Hepatocyte (in vitro differentiated cells): ENCODE measurements around the gene IGSF23. TPM values are rescaled to one million over a fixed set of nuclear protein-coding genes. Genes with fewer than 3 reads are reported as not detected.

Experiments
- DNase-seq: peaks from one replicate; pipeline ENCODE4 v3.0.0-alpha.2; 2016; ENCODE audit warnings: low spot score
- H2AFZ ChIP-seq: fragments of 200-600 bp; sonication (generic); 2 replicates; pipeline ENCODE4 v1.6.0; 2016; ENCODE audit warnings: antibody characterized with exemption, mild to moderate bottlenecking
- H3K27ac ChIP-seq: fragments of 200-600 bp; sonication (generic); 2 replicates; pipeline ENCODE4 v1.5.1; 2016; ENCODE audit warnings: mild to moderate bottlenecking
- H3K27me3 ChIP-seq: fragments of 200-600 bp; sonication (generic); 2 replicates; pipeline ENCODE4 v1.6.1; 2016
- H3K36me3 ChIP-seq: fragments of 200-600 bp; sonication (generic); replicated peaks from 2 replicates; pipeline ENCODE4 v1.5.1; 2016; ENCODE audit warnings: low read depth; ENCODE audit not compliant: insufficient read depth
- H3K4me1 ChIP-seq: fragments of 200-600 bp; sonication (generic); 2 replicates; pipeline ENCODE4 v1.5.1; 2016; ENCODE audit warnings: mild to moderate bottlenecking, moderate library complexity; ENCODE audit not compliant: insufficient read depth
- H3K4me2 ChIP-seq: fragments of 200-600 bp; sonication (generic); 2 replicates; pipeline ENCODE4 v1.6.0; 2016
- H3K4me3 ChIP-seq: fragments of 200-600 bp; sonication (generic); 2 replicates; pipeline ENCODE4 v1.5.1; 2016; ENCODE audit warnings: mild to moderate bottlenecking
- H3K79me2 ChIP-seq: fragments of 200-600 bp; sonication (generic); 2 replicates; pipeline ENCODE4 v1.6.0; 2017; ENCODE audit warnings: mild to moderate bottlenecking
- H3K9me2 ChIP-seq: fragments of 200-600 bp; sonication (generic); replicated peaks from 2 replicates; pipeline ENCODE4 v1.6.0; 2017; ENCODE audit warnings: mild to moderate bottlenecking; ENCODE audit not compliant: insufficient read depth
- H3K9me3 ChIP-seq: fragments of 200-600 bp; sonication (generic); 2 replicates; pipeline ENCODE4 v1.5.1; 2016; ENCODE audit warnings: low read depth, mild to moderate bottlenecking
- H4K20me1 ChIP-seq: fragments of 200-600 bp; sonication (generic); 2 replicates; pipeline ENCODE4 v1.6.0; 2016; ENCODE audit warnings: mild to moderate bottlenecking; ENCODE audit not compliant: insufficient read depth, poor library complexity, severe bottlenecking
- EZH2 ChIP-seq: fragments of 200-600 bp; sonication (generic); IDR thresholded peaks from 2 replicates; pipeline ENCODE4 v1.6.1; 2016; ENCODE audit warnings: antibody characterized with exemption, mild to moderate bottlenecking, borderline replicate concordance
- EZH2phosphoT487 ChIP-seq: fragments of 200-600 bp; sonication (generic); IDR thresholded peaks from one replicate; pipeline ENCODE4 v1.6.1; 2018; ENCODE audit warnings: antibody characterized with exemption, mild to moderate bottlenecking, low read depth, moderate library complexity; ENCODE audit not compliant: unreplicated experiment, severe bottlenecking
- WGBS: methylation state at CpG from one replicate; pipeline ENCODE4 v1.1.6; 2016; ENCODE audit warnings: low lambda C conversion rate; ENCODE audit errors: missing lambda C conversion rate; 5-methylcytosine and 5-hydroxymethylcytosine counted together
- polyA plus RNA-seq: library from polyadenylated mRNA; unstranded; fragments of >200 nt; fragmentation: Nextera tagmentation; extraction: Ambion mirVana; gene quantifications from 2 replicates; pipeline ENCODE4 v1.2.1, GENCODE V29; 2016
- total RNA-seq: library from RNA; depleted of rRNA; stranded (reverse); fragments of >200 nt; gene quantifications from 2 replicates; pipeline ENCODE4 v1.2.3, GENCODE V29; 2014
- TF ChIP-seq, protein P1 (sequence below): fragments of 200-600 bp; sonication (generic); IDR thresholded peaks from 2 replicates; pipeline ENCODE4 v1.5.1; 2016; ENCODE audit warnings: antibody characterized with exemption, mild to moderate bottlenecking; ENCODE audit not compliant: poor library complexity

The IGSF23 gene
- total and polyA plus RNA-seq, 2 experiments from 2014 or later: 2.1 to 3.8 TPM

DNA sequence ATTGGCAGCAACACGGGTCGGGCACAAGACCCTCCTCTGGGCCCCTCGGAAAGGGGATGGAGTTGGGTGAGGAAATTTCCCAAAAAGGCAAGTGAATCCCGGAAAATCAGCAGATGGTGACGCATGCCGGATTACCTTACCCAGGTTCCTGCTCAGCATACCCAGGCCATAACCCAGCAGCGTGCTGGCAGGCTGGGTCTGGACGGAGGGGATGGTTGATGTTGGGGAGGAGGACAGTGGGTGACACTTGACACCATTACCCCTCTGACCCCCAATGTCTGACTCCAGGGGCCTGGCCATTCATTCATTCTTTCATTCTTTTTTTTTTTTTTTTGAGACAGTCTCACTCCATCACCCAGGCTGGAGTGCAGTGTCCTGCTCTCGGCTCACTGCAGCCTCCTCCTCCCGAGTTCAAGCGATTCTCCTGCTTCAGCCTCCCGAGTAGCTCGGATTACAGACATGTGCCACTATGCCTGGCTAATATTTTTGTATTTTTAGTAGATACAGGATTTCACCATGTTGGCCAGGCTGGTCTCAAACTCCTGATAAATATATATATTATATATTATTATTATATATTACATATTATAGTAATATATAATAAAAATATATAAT is 31.1 kb downstream of the IGSF23 start:
- WGBS: 5% methylated on average over 12 of the region's 13 CpGs
- H2AFZ ChIP-seq: peak overlapping the region; percentile 54
- H3K9me2 ChIP-seq: no peaks in the 10 kb centered on the region
- TF ChIP-seq EZH2phosphoT487 (no peak), EZH2 (no peak)
- H3K4me2 ChIP-seq: peak overlapping the region; percentile 74
- H3K79me2 ChIP-seq: peaks cover 47% of the 10 kb centered on the region
- H3K4me1 ChIP-seq: peaks cover 20% of the 10 kb centered on the region
- H3K4me3 ChIP-seq: peak overlapping the region; percentile 66
- H4K20me1 ChIP-seq: peaks cover 23% of the 10 kb centered on the region
- no peaks in the 10 kb centered on the region for H3K27me3 ChIP-seq
- peak overlapping the region; percentile 96 for H3K27ac ChIP-seq
- no peaks in the 10 kb centered on the region for H3K9me3 ChIP-seq
- H3K36me3 ChIP-seq: no peaks in the 10 kb centered on the region
- DNase-seq: peak; percentile 70

DNA sequence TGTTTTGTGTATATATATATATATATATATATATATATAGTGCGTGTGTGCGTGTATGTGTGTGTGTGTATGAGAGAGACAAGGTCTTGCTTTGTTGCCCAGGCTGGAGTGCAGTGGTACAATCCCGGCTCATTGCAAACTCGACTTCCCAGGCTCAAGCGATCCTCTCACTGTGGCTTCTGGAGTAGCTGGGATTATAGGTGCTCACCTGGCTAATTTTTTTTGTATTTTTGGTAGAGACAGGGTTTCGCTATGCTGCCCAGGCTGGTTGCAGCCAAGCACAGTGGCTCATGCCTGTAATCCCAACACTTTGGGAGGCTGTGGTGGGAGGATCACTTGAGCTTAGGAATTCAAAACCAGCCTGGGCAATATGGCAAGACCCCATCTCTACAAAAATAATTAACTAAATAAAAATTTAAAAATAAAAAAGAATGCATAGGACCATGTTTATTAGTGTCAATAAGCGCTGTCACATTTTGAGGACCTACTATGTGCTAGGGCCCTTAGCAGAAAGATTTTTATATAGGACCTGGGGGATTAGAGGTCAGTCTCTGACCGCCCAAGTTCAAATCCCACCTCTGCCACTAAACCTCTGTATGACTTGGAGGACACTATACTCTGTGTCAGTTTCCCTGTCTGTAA is 32.2 kb downstream of the IGSF23 start:
- Histone ChIP-seq H4K20me1 (peaks cover 23% of the 10 kb centered on the region), H3K36me3 (no peaks in the 10 kb centered on the region), H3K27ac (peak overlapping the region; percentile 42), H3K9me3 (no peaks in the 10 kb centered on the region), H3K79me2 (peaks cover 57% of the 10 kb centered on the region), H3K4me2 (peak overlapping the region; percentile 70), H3K27me3 (no peaks in the 10 kb centered on the region), H3K9me2 (no peaks in the 10 kb centered on the region), H3K4me1 (peaks cover 10% of the 10 kb centered on the region), H2AFZ (no peak overlapping the region), H3K4me3 (peak overlapping the region; percentile 28)
- no peak for DNase-seq
- TF ChIP-seq EZH2 (no peak), EZH2phosphoT487 (no peak)
- TF ChIP-seq, protein P1, sequence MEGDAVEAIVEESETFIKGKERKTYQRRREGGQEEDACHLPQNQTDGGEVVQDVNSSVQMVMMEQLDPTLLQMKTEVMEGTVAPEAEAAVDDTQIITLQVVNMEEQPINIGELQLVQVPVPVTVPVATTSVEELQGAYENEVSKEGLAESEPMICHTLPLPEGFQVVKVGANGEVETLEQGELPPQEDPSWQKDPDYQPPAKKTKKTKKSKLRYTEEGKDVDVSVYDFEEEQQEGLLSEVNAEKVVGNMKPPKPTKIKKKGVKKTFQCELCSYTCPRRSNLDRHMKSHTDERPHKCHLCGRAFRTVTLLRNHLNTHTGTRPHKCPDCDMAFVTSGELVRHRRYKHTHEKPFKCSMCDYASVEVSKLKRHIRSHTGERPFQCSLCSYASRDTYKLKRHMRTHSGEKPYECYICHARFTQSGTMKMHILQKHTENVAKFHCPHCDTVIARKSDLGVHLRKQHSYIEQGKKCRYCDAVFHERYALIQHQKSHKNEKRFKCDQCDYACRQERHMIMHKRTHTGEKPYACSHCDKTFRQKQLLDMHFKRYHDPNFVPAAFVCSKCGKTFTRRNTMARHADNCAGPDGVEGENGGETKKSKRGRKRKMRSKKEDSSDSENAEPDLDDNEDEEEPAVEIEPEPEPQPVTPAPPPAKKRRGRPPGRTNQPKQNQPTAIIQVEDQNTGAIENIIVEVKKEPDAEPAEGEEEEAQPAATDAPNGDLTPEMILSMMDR: no peak
- 80% methylated on average over 6 of the region's 8 CpGs for WGBS

DNA sequence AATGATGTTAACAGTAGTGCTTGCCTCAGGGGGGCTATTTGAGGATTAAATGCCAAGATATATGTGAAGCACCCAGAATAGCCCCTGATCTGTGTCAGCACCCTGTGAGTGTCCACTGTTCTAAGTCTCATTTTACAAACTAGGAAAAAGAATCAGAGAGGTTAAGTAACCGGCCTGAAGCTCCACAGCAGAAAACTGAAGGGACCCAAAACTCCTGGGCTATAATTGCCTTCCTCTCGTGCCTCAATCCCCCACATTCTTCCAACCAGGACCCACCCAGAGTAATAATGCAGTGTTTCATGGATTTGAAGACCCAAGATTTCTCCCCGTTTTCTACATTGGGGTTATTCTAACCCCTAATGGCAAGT is 32.7 kb downstream of the IGSF23 start:
- Histone ChIP-seq H3K4me2 (peak overlapping the region; percentile 70), H3K36me3 (no peaks in the 10 kb centered on the region), H4K20me1 (peaks cover 23% of the 10 kb centered on the region)

DNA sequence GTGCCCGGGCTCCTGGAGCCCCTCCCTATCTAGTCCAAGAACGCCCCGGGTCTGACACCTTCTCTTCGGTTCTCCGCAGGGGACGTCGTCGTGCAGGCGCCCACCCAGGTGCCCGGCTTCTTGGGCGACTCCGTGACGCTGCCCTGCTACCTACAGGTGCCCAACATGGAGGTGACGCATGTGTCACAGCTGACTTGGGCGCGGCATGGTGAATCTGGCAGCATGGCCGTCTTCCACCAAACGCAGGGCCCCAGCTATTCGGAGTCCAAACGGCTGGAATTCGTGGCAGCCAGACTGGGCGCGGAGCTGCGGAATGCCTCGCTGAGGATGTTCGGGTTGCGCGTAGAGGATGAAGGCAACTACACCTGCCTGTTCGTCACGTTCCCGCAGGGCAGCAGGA is 33.8 kb downstream of the IGSF23 start:
- WGBS: 93% methylated on average over 30 of the region's 31 CpGs
- H3K36me3 ChIP-seq: no peaks in the 10 kb centered on the region

More for the DNA sequence above, 32.7 kb downstream of the IGSF23 start:
- Histone ChIP-seq H3K27me3 (no peaks in the 10 kb centered on the region), H3K4me3 (peak overlapping the region; percentile 28), H3K27ac (peak overlapping the region; percentile 42), H2AFZ (no peak overlapping the region), H3K9me3 (no peaks in the 10 kb centered on the region), H3K4me1 (peaks cover 5% of the 10 kb centered on the region), H3K79me2 (peaks cover 62% of the 10 kb centered on the region), H3K9me2 (no peaks in the 10 kb centered on the region)
- no peak for DNase-seq
- TF ChIP-seq, protein P1: no peak
- TF ChIP-seq EZH2phosphoT487: no peak
- no peak for TF ChIP-seq EZH2
- WGBS: 100% methylated on average over 3 of the region's 3 CpGs

More for the DNA sequence above, 33.8 kb downstream of the IGSF23 start:
- H3K4me3 ChIP-seq: no peak overlapping the region
- no peak for DNase-seq
- peak overlapping the region; percentile 12 for H3K27ac ChIP-seq
- H2AFZ ChIP-seq: no peak overlapping the region
- no peaks in the 10 kb centered on the region for H3K9me2 ChIP-seq
- peaks cover 4% of the 10 kb centered on the region for H3K4me1 ChIP-seq
- peaks cover 66% of the 10 kb centered on the region for H3K79me2 ChIP-seq
- no peak for TF ChIP-seq EZH2
- TF ChIP-seq, protein P1: no peak
- peaks cover 23% of the 10 kb centered on the region for H4K20me1 ChIP-seq
- H3K27me3 ChIP-seq: no peaks in the 10 kb centered on the region
- H3K4me2 ChIP-seq: peak overlapping the region; percentile 70
- H3K9me3 ChIP-seq: no peaks in the 10 kb centered on the region
